BE2C (cell line): ENCODE measurements around the gene ZNRF3.

Experiments used
- DNase-seq: peaks from one replicate; pipeline ENCODE4 v3.0.0-alpha.2; 2020
- H3K27me3 ChIP-seq: fragments of 250-450 bp; sonication (Bioruptor Pico); 2 replicates; pipeline ENCODE4 v1.5.1; 2020; ENCODE audit warnings: mild to moderate bottlenecking
- H3K36me3 ChIP-seq: fragments of 250-450 bp; sonication (Bioruptor Pico); 2 replicates; pipeline ENCODE4 v1.5.1; 2020; ENCODE audit warnings: mild to moderate bottlenecking
- H3K4me1 ChIP-seq: fragments of 250-450 bp; sonication (Bioruptor Pico); 2 replicates; pipeline ENCODE4 v1.5.1; 2020
- H3K4me3 ChIP-seq: 2 replicates; pipeline ENCODE4 v1.5.1; 2011; ENCODE audit warnings: low read depth, low read length
- H3K9me3 ChIP-seq: fragments of 250-450 bp; sonication (Bioruptor Pico); 2 replicates; pipeline ENCODE4 v1.5.1; 2020
- CTCF ChIP-seq: IDR thresholded peaks from 2 replicates; pipeline ENCODE4 v1.5.1; 2012; ENCODE audit warnings: mild to moderate bottlenecking, low read depth, low read length

The ZNRF3 gene

GRCh38 chr22:28967163-28967665 is 83.8 kb downstream of the ZNRF3 start:
- no peak for TF ChIP-seq CTCF
- no peak for DNase-seq
- H3K36me3 ChIP-seq = no peaks in the 10 kb centered on the region
- H3K9me3 ChIP-seq = no peaks in the 10 kb centered on the region
- H3K27me3 ChIP-seq = no peaks in the 10 kb centered on the region
- H3K4me1 ChIP-seq = no peaks in the 10 kb centered on the region; the same call in 1 of the 2 replicates
- H3K4me3 ChIP-seq = no peak overlapping the region

GRCh38 chr22:28967969-28968368 is 84.6 kb downstream of the ZNRF3 start:
- no peak for DNase-seq

GRCh38 chr22:28969401-28970168 is 86.2 kb downstream of the ZNRF3 start:
- no peaks in the 10 kb centered on the region for H3K27me3 ChIP-seq
- TF ChIP-seq CTCF = no peak
- H3K36me3 ChIP-seq = no peaks in the 10 kb centered on the region
- no peak for DNase-seq
- no peaks in the 10 kb centered on the region for H3K9me3 ChIP-seq
- no peaks in the 10 kb centered on the region for H3K4me1 ChIP-seq
- H3K4me3 ChIP-seq = no peak overlapping the region

More at GRCh38 chr22:28967969-28968368, 84.6 kb downstream of the ZNRF3 start:
- no peaks in the 10 kb centered on the region for H3K9me3 ChIP-seq
- TF ChIP-seq CTCF = no peak
- no peaks in the 10 kb centered on the region for H3K27me3 ChIP-seq
- H3K4me3 ChIP-seq = no peak overlapping the region
- no peaks in the 10 kb centered on the region for H3K36me3 ChIP-seq
- no peaks in the 10 kb centered on the region; the same call in 1 of the 2 replicates for H3K4me1 ChIP-seq

DNA sequence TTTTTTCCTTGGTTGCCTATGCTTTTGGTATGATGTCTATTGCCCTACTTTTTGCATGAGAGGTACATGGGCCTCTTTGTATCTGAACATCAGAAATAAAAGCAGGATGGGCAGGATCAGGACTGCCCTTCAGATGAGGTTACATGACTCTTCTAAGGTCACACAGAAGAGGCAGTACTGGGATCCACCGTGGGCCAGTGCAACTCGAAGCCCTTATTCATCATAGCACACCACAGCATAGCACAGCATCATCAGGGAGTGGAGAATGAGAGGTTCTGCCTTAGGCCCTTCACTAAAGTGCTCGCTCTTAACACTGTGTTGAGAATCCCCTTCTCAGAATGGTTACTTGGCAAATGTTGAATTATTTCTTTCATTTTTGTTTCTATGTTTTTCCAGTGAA is 90.0 kb downstream of the ZNRF3 start:
- Histone ChIP-seq H3K27me3 (no peaks in the 10 kb centered on the region), H3K9me3 (no peaks in the 10 kb centered on the region), H3K4me1 (no peaks in the 10 kb centered on the region), H3K4me3 (no peak overlapping the region), H3K36me3 (no peaks in the 10 kb centered on the region)
- no peak for DNase-seq
- no peak for TF ChIP-seq CTCF

DNA sequence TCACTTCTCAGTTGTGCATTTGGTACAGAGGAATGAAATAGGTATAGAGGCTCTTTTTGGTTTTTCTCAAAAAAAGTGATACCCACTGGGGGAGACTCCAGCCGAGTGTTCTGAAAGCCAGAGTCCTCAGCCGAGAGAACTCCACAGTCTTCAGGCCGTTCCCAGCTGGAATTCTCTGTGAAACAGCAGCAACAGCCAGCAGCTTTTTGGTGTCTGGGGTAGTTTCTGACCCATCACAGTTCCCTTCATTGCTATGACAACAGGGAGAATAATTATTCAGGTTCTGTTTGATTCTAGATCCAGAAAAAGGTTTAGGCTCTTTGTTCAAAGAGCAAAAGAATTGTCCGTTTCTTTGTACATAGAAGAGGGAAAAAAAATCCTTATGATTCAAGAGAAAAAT is 93.7 kb downstream of the ZNRF3 start:
- H3K9me3 ChIP-seq = no peaks in the 10 kb centered on the region
- no peak overlapping the region for H3K4me3 ChIP-seq

More for the DNA sequence above, 93.7 kb downstream of the ZNRF3 start:
- Histone ChIP-seq H3K36me3 (no peaks in the 10 kb centered on the region), H3K27me3 (no peaks in the 10 kb centered on the region), H3K4me1 (peaks cover 6% of the 10 kb centered on the region)
- TF ChIP-seq CTCF = no peak
- DNase-seq = no peak
